RWPE2 (cell line): Measurements from ENCODE around the gene ENO4.

ENCODE experiments used
- ATAC-seq: fragments of 200-7000 bp; cut with Tn5 transposase; 3 replicates; pipeline ENCODE4 v1.9.1; 2021; ENCODE audit warnings: low read depth
- DNase-seq: peaks from one replicate; pipeline ENCODE4 v3.0.0-alpha.2; 2020; ENCODE audit warnings: low spot score
- H3K27ac ChIP-seq: fragments of 450-650 bp; 2 replicates; pipeline ENCODE4 v1.5.1; 2017; ENCODE audit warnings: mild to moderate bottlenecking; ENCODE audit not compliant: poor library complexity, severe bottlenecking
- H3K27me3 ChIP-seq: fragments of 250-450 bp; sonication (Bioruptor Pico); 2 replicates; pipeline ENCODE4 v1.5.1; 2021; ENCODE audit warnings: mild to moderate bottlenecking, moderate library complexity; ENCODE audit not compliant: insufficient read depth, poor library complexity, severe bottlenecking
- H3K36me3 ChIP-seq: fragments of 250-450 bp; sonication (Bioruptor Pico); 2 replicates; pipeline ENCODE4 v1.5.1; 2020; ENCODE audit warnings: low read depth, mild to moderate bottlenecking, moderate library complexity
- H3K4me1 ChIP-seq: fragments of 250-450 bp; sonication (Bioruptor Pico); 2 replicates; pipeline ENCODE4 v1.5.1; 2021; ENCODE audit warnings: mild to moderate bottlenecking, moderate library complexity; ENCODE audit not compliant: insufficient read depth, poor library complexity, severe bottlenecking
- H3K4me3 ChIP-seq: fragments of 250-450 bp; sonication (Bioruptor Pico); 2 replicates; pipeline ENCODE4 v1.5.1; 2021; ENCODE audit warnings: mild to moderate bottlenecking, moderate library complexity; ENCODE audit not compliant: severe bottlenecking
- H3K9me3 ChIP-seq: fragments of 250-450 bp; sonication (Bioruptor Pico); 2 replicates; pipeline ENCODE4 v1.5.1; 2021; ENCODE audit warnings: mild to moderate bottlenecking, moderate library complexity; ENCODE audit not compliant: severe bottlenecking
- CTCF ChIP-seq: fragments of 450-650 bp; IDR thresholded peaks from one replicate; pipeline ENCODE4 v1.5.1; 2017; ENCODE audit warnings: mild to moderate bottlenecking, moderate library complexity; ENCODE audit not compliant: poor library complexity, severe bottlenecking

ENO4 gene

GRCh38 chr10:116819999-116820677 lies 29.2 kb upstream of the ENO4 start:
- DNase-seq: no peak
- Histone ChIP-seq H3K4me1 (no peaks in the 10 kb centered on the region), H3K36me3 (no peaks in the 10 kb centered on the region), H3K27ac (no peak overlapping the region), H3K27me3 (peaks cover 4% of the 10 kb centered on the region), H3K4me3 (no peak overlapping the region), H3K9me3 (no peaks in the 10 kb centered on the region)
- ATAC-seq: no peak
- no peak for TF ChIP-seq CTCF

- Histone ChIP-seq H3K27me3 (no peaks in the 10 kb centered on the region), H3K9me3 (no peaks in the 10 kb centered on the region), H3K4me3 (no peak overlapping the region), H3K36me3 (no peaks in the 10 kb centered on the region), H3K4me1 (no peaks in the 10 kb centered on the region), H3K27ac (no peak overlapping the region)
- no peak for TF ChIP-seq CTCF
- ATAC-seq (no peak), DNase-seq (no peak)
These were observed 23.4 kb upstream of the ENO4 start for GRCh38 chr10:116825901-116826300.

- Histone ChIP-seq H3K27ac (no peak overlapping the region), H3K4me3 (no peak overlapping the region), H3K27me3 (no peaks in the 10 kb centered on the region), H3K36me3 (no peaks in the 10 kb centered on the region), H3K9me3 (no peaks in the 10 kb centered on the region), H3K4me1 (no peaks in the 10 kb centered on the region)
- no peak for TF ChIP-seq CTCF
- DNase-seq: no peak
- peak; percentile 21; the same call in 1 of the 3 replicates for ATAC-seq
These were observed 22.5 kb upstream of the ENO4 start for GRCh38 chr10:116826803-116827202.

- Histone ChIP-seq H3K4me3 (no peak overlapping the region), H3K9me3 (no peaks in the 10 kb centered on the region), H3K36me3 (no peaks in the 10 kb centered on the region), H3K4me1 (no peaks in the 10 kb centered on the region), H3K27me3 (no peaks in the 10 kb centered on the region), H3K27ac (no peak overlapping the region)
- no peak for TF ChIP-seq CTCF
- DNase-seq (no peak), ATAC-seq (no peak)
These were observed 22.1 kb upstream of the ENO4 start for GRCh38 chr10:116827214-116827671.

DNA sequence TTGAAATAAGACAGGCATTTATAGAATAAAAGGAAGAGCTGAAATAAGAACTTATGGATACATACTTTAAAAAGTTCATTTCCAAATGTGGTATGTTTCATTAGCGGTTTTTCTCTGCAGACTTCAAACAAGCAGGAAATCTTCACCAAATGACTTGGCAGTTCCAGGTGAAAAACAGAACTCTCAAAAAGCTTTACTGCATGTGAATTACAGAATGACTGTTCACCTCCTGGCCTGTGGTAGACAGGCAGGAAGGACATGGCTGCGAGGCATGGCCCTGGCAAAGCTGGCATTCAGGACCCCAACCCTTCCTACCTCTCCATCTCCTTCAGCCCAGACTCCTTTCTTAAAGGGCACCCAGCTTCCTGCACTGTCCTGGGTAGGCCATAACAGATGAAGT lies 21.2 kb upstream of the ENO4 start:
- TF ChIP-seq CTCF: no peak
- Histone ChIP-seq H3K4me1 (no peaks in the 10 kb centered on the region), H3K4me3 (no peak overlapping the region), H3K27ac (no peak overlapping the region), H3K27me3 (no peaks in the 10 kb centered on the region), H3K9me3 (no peaks in the 10 kb centered on the region), H3K36me3 (no peaks in the 10 kb centered on the region)
- no peak for ATAC-seq
- no peak for DNase-seq
